Measurements from ENCODE around the gene CBFA2T3.

- no peak for TF ChIP-seq CTCF (IDR thresholded peaks at IDR 0.05; ENCODE audit: insufficient read depth, low read depth, low read length)
- no peak for TF ChIP-seq EZH2 (IDR thresholded peaks at IDR 0.05; ENCODE audit: insufficient read depth, low read length)
Observed at GRCh38 chr16:88960516-88960915, 16.5 kb downstream of the CBFA2T3 start.

Data from astrocyte (in vitro differentiated cells and primary cell).